Right renal pelvis (tissue), 4 donors: Measurements from ENCODE around the gene CYP3A4. TPM values are rescaled to one million over a fixed set of nuclear protein-coding genes. Genes with fewer than 3 reads are reported as not detected.
"Not testable (repeated sequence)": the region's sequence is repeated elsewhere in the genome, so short reads cannot be mapped to it uniquely, and the experiment has no call there.

Source experiments
- DNase-seq, 4 donors: peaks; one replicate each; pipeline ENCODE4 v3.0.0-alpha.2; 2013; ENCODE audit warnings: low read depth in 4 of 4, low spot score in 3 of 4, missing footprints in 1 of 4
- polyA plus RNA-seq, 4 donors: library from polyadenylated mRNA; unstranded; fragments of 120-200 nt; gene quantifications; one replicate each; pipeline ENCODE4 v1.2.1, GENCODE V29; 2013; ENCODE audit not compliant: insufficient read length in 4 of 4

The CYP3A4 gene
- polyA plus RNA-seq, 4 donors, result 0.17 to 0.21 (median 0.18) TPM

DNA sequence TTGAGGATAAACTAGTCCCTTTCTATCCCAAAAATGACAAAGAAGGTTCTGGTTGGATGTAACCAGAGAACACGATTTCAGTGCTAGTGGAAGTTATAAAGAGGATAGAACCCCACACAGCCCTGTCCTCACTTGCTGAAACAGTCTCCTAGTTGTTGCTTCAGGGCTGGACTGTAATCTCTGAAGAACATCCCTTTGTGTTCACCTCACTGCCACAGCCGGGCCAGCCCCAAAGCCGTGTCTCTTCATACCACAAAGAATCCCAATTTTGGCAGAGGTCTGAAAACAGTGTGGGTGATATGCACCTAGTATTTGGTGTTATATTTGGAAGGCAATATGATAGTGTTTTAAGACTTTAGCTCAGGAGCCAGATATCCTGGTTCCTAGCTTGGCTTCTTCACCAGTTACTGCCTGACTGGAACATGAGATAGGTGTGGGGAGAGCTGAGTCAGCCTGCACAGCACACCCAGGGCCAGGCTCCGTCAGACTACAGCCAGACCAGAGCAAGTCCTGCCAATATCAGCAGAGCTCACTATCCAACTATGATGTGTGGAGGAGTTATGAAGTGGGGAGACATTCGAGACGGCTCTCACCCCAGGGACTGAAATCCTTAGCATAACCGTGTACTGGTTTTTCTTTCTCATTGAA is 21.2 kb downstream of the CYP3A4 start:
- DNase-seq, result no peak

DNA sequence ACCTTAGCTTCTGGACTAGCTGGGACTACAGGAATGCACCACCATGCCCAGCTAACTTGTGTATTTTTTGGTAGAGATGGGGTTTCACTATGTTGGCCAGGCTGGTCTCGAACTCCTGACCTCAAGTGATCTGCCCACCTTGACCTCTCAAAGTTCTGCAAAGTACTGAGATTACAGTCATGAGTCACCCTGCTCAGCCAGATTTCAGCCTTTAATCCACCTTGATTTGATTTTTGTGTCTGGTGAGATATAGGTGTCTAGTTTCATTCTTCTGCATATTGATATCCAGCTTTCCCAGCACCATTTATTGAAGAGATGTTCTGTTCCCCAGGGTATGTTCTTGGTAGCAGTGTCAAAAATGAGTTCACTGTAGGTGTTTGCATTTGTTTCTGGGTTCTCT is 28.9 kb downstream of the CYP3A4 start:
- DNase-seq, result no peak

DNA sequence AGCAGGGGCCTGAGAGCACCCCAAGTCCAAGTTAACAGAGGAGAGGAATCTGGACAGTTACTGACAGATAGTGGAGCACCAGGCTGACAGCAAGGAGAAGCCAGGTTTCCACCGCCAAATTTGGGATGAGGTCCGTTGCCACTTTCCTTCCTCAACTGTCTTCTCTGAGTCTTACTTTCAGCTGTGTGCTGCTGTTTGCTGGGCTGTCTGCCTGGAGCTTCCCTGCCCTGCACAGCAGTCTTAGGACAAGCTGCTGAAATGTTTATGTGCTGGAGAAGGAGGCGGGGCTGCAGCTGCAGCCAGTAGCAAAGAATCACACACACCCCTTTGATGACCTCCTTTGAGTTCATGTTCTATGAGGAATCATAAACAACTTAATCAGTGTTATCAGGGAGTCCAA is 31.6 kb downstream of the CYP3A4 start:
- no peak for DNase-seq

DNA sequence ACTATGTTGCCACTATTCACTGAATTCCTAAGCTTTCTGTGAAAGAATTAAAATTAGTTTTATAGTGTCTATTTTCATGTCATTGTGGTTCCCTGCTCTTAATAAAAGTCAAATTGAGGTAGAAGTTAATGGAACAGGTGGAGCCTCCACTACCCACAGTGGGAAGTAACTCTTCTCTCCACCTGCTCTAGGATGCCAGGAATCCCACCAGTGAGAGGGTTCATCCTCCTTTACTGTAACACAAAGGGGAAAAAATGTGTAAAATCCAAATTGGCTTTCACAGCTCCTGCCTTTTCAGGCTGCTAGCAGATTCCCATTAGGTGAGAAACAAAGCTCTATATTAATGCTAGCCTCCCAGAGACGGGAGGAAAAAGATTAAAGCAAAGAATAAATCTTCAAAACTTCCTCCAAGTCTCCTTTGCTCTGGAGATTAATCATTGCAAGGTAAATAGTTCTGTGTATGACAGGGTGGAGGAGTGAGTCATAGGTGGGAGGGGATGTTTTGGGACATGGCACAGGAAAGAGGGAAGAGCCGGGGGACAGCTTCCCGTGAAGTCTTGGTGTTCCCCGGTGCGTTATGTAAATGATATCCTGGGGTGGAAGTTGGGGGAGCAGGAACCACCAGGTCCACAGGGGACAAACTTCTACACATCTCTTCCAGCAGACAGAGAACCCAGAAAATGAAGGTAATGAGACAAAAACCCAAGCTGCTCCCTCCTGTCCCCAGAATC is 32.5 kb downstream of the CYP3A4 start:
- not testable (repeated sequence) for DNase-seq

DNA sequence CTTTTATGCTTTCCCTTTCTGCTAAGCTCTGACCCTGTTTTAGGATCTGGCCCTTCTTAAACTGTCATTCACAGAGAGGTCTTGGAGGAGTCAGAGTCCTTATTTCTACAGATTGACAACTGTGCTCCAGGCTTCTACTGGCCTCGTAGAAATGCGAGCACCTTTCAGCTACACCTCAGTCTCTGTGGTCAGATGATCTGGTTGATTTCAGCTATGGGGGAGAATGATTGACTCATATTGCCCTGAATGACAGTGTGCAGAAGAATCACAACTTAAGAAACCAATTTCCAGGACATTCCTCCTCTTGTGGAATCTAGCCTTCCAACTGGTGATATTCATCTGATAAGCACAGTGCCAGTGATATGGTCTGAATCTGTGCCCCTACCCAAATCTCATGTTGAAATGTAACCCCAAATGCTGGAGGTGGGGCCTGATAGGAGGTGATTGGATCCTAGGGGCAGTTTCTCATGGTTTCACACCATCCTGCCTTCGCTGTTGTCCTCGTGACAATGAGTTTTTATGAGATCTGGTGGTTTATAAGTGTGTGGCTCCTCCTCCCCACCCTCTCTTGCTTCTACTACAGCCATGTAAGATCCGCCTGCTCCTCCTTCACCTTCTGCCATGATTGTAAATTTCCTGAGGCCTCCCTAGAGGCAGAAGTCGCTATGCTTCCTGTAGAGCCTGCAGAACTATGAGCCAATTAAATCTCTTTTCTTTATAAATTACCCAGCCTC is 35.0 kb downstream of the CYP3A4 start:
- DNase-seq, result no peak

DNA sequence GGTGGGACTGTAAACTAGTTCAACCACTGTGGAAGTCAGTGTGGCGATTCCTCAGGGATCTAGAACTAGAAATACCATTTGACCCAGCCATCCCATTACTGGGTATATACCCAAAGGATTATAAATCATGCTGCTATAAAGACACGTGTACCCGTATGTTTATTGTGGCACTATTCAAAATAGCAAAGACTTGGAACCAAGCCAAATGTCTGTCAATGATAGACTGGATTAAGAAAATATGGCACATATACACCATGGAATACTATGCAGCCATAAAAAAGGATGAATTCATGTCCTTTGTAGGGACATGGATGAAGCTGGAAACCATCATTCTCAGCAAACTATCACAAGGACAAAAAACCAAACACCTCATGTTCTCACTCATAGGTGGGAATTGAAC is 37.1 kb downstream of the CYP3A4 start:
- not testable (repeated sequence) for DNase-seq

DNA sequence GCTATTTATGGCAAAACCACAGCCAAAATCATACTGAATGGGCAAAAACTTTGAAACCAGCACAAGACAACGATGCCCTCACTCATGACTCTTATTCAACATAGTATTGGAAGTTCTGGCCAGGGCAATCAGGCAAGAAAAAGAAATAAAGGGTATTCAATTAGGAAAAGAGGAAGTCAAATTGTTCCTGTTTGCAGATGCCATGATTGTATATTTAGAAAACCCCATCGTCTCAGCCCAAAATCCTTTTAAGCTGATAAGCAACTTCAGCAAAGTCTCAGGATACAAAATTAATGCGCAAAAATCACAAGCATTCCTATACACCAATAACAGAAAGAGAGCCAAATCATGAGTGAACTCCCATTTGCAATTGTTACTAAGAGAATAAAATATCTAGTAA is 38.6 kb downstream of the CYP3A4 start:
- DNase-seq, result not testable (repeated sequence)

DNA sequence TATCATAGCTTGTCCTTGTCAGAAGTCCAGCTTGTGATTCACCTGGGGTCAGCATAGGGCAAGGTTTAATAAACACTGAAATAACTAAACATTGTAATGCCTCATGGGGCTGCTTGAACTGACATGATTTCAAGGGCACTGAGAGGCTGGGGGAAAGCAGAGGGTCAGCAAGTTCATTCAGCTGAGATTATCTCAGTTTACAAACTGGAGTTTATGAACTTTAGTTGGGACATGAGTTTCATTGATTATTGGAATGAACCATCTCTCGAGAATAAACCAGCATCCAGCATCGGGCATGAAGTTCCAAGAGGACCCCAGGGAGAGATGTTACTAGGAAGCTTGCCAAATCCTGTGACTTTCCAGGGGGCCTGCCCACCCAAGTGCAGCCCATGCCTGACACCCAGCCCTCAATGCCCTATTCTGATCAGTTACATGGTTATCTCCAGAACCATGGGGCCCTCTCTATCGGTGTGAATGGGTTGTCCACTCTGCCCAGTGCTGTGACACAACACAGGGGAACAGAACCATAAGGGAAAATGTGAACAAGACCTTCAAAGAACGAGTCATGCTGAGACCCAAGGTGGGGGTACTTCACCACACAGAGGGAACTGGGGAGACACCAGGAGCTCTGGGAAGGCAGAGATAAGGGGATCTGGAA is 41.1 kb downstream of the CYP3A4 start:
- DNase-seq, result no peak

DNA sequence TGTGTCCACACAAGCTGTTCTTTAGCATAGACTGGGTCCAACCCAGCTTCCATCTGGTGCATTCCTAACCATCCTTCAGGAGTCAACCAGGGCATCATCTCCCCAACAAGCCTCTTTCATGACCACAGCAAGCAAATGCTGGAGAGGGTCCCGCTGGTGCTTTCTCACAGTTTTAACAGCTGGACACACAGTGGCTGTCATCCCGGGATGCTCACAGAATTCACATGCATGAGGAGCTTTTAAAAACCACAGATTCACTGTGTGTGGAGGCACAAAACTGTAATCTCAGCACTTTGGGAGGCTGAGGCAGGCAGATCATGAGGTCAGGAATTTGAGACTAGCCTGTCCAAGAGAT is 42.6 kb downstream of the CYP3A4 start:
- DNase-seq, result no peak

DNA sequence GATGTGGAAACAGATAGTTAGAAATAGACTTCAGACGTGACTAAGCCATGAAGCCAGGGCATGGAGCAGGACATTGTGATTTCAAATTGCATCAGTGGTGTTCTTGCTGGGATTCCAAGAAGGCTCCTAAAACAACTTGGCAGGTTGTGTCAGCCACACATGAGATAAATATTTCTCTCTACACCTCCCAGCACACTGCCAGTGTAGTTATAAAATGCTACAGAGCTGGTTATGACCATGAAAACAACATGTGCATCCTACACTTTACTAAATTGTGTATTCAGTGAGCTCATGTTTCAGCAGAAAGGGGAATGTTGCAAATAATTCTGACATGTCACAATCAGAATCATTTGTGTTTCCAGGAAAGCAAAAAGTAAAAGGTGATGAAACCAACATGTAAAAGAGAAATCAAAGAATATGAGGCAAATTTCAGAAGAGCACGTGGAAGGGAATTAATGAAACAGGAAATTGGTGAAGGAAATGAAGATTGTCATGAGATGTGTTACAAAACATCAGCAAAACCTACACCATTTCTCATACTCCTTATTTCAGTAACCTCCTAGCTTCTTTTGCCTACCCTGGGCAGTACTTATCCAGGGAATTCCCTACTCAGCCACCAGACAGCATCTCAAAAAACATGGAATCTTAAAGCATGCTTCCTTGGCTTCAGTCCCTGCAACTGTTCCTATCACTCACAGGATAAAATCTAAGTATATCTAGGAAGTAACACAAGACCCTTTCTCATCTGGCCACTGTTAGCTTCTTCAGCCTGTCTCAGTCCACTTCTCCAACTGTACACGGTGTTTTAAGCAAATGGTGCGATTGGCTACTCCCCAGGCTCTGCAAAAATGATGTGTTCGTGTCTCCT is 43.2 kb downstream of the CYP3A4 start:
- DNase-seq, result no peak

DNA sequence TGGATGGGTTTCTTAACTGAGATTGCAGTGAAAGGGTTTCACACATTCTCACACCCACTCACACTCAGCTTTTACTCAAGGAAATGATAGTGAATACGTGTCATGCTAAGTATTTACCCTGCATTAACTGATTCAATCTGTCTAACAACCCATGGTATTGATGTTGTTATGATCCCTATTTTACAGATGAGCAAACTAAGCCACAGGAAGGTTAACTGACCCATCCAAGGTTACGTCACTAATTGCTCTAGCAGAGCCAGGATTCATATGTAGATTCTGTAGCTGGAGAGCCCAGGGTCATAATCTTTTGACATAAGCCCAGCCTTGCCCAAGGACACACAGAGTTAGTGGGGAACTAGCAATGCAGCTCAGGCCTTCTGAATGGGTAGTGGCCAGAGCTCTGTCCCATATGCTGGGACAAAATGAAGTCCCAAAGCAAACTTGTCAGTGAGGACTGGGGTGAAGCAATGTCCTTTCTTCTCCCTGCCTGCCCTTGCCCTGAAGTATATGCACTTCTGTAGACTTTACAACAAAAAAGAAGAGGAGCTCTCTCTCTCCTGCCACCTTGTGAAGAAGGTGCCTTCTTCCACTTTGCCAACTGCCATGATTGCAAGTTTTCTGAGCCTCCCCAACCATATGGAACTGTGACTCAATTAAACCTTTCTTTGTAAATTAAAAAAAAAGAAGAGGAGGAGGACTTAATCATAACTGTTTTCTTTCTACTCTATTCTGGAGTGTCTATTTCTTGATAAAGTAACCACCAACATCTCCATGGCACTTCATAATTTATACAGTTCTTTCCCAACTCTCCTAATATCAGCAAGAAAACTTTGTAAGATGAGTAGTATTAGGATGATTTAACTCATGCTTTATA is 44.0 kb downstream of the CYP3A4 start:
- no peak for DNase-seq

DNA sequence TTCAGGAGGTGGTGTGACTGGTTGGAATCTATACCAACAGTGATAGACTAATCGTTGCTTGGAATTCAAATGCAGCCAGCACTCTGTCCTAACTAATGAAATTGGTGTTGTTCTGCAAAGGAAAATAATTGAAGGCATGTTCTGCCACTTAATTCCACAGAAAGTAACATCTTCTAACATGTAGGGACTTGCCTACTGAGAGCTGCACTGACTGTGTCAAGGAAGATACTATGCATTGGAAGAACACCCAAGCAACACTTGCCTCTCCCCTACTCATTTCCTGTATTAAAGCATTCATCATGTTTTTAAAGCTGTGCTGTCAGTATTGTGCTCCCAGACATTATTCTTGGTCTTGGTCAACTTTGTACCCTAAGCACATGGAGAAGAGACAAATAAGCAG is 46.3 kb downstream of the CYP3A4 start:
- no peak for DNase-seq

DNA sequence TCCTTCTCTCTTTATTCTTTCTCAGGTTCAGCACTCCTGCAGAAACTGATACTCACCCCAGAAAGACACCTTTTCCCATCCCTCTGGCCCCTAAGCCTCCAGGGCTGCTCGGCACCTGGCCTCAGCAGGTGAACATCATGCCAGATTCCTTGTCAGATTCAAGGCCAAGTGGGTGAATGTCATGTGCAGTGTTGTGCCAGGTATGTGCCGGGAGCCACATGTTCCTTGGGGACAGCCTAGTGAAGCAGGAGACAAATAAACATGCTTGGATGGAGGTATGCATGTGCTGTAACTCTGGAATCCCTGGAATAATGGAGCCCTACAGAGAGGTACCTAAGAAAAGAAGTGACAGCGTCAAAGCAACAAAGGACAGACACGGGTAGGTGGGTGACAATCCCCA is 47.3 kb downstream of the CYP3A4 start:
- not testable (repeated sequence) for DNase-seq

DNA sequence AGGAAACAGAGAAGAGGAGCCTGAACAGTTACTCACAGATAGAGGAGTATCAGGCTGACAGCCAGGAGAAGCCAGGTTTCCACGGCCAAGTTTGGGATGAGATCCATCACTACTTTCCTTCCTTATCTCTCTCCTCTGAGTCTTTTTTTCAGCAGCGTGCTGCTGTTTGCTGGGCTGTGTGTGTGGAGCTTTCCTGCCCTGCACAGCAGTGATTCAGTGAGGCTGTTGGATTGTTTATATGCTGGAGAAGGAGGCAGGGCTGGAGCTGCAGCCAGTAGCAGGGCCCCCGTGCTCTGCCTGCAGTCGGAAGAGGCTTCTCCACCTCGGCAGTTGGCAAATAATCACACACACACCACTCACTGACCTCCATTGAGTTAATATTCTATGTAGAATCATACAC is 49.0 kb downstream of the CYP3A4 start, which contains the start of gene CYP3A7:
Gene CYP3A7 (minus strand): TSS at position 210 of the 400 bp plus-strand sequence. CDS start 103 bp downstream, at position 107.
- DNase-seq, result no peak

DNA sequence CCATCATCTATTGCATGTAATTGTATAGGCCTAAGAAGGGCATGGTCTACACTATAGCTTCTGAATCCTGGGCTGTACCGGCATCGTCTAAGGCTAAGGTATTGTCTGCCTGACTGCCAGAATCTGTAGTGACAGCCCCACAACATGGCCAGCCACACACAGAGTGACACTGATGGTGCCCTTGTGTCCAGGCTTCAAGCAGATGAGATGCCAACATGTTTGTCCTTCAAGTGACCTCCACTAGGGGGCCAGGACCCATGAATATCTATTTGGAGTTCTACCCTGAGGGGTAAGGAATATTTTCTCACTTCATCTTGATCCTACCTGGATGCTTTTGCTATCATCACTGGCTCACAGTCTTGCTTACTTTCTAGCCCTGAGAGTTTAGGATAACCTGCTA is 50.5 kb downstream of the CYP3A4 start:
- no peak for DNase-seq

DNA sequence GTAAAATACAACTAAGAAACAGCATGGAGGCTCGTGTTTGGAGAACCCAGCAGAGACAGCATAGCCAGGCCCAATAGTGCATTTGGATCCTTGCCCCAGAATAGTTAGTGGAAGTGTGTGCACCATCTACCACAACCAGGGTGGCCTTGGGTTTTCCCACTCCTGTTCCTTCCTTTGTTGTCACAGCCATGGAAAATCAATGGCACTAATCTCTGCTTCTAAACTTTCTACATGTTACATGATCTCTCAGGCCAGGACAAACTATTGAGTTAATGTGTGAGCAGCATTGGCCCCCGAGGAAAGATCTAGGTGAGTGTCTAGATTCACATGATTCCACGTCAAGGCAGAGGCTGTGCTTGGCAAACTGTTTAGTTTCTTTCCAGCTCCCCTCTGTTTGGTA is 51.0 kb downstream of the CYP3A4 start:
- DNase-seq, result no peak

DNA sequence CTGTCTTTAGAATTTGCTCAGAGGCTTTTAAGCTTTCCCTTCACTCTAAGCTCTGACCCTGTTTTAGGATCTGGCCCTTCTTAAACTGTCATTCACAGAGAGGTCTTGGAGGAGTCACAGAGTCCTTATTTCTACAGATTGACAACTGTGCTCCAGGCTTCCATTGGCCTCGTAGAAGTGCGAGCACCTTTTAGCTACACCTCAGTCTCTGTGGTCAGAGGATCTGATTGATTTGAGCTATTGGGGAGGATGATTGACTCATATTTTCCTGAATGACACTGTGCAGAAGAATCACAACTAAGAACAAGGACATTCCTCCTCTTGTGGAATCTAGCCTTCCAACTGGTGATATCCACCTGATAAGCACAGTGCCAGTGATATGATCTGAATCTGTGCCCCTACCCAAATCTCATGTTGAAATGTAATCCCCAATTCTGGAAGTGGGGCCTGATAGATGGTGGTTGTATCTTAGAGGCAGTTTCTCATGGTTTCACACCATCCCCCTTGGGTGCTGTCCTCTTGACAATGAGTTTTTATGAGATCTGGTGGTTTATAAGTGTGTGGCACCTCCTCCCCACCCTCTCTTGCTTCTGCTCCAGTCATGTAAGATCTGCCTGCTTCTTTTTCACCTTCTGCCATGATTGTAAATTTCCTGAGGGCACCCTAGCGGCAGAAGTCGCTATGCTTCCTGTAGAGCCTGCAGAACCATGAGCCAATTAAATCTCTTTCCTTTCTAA is 52.2 kb downstream of the CYP3A4 start:
- no peak for DNase-seq

DNA sequence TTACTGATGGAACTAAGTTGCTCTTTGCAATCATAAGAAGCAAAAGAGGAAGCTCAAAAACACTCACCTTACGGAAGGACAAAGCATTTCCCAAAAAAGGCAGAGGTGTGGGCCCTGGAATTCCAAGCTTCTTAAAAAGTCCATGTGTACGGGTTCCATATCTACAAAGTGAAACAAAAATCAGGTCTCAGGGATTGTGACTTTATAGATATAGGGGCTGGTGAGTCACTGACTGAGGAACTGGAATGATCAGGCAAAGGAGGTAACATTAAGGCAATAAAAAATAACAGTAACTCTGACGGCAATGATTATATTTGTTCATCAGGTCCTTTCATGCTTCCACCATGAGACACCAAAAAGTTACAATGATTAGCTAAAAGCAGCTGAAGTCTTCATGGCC is 53.0 kb downstream of the CYP3A4 start:
- DNase-seq, result no peak
